GM23338 (cell line): Measurements from ENCODE around the gene HELQ.

Source experiments
- CREB1 ChIP-seq: fragments of 250-450 bp; sonication (Bioruptor Pico); IDR thresholded peaks from 2 replicates; pipeline ENCODE4 v1.5.0; 2020; ENCODE audit warnings: low read depth, mild to moderate bottlenecking, moderate library complexity
- CTCF ChIP-seq, 2 experiments: fragments of 200-600 bp in 1 of 2; sonication (generic) in 1 of 2; conservative IDR thresholded peaks; 2 replicates each; pipeline versions ENCODE4 v1.5.1 to v1.6.1; 2016 to 2017; ENCODE audit warnings: antibody characterized with exemption in 2 of 2, low read depth in 2 of 2, mild to moderate bottlenecking in 2 of 2, moderate library complexity in 1 of 2
- ETS1 ChIP-seq: IDR thresholded peaks from 2 replicates; pipeline ENCODE4 v1.6.1; 2016; ENCODE audit warnings: antibody characterized with exemption
- EZH2 ChIP-seq: fragments of 200-600 bp; sonication (generic); IDR thresholded peaks from one replicate; pipeline ENCODE4 v1.8.0; 2017; ENCODE audit warnings: antibody characterized with exemption, mild to moderate bottlenecking, low read depth; ENCODE audit not compliant: unreplicated experiment
- EZH2phosphoT487 ChIP-seq: fragments of 200-600 bp; sonication (generic); IDR thresholded peaks from one replicate; pipeline ENCODE4 v1.8.1; 2018; ENCODE audit warnings: antibody characterized with exemption; ENCODE audit not compliant: unreplicated experiment
- JUNB ChIP-seq: IDR thresholded peaks from one replicate; pipeline ENCODE4 v1.6.1; 2016; ENCODE audit warnings: antibody characterized with exemption; ENCODE audit not compliant: unreplicated experiment
- NANOG ChIP-seq: IDR thresholded peaks from 2 replicates; pipeline ENCODE4 v1.6.1; 2016; ENCODE audit warnings: antibody characterized with exemption, borderline replicate concordance
- POLR2AphosphoS5 ChIP-seq: IDR thresholded peaks from 2 replicates; pipeline ENCODE4 v1.6.1; 2016; ENCODE audit warnings: antibody characterized with exemption, low read depth
- REST ChIP-seq: IDR thresholded peaks from one replicate; pipeline ENCODE4 v1.6.1; 2018; ENCODE audit warnings: antibody characterized with exemption; ENCODE audit not compliant: unreplicated experiment
- STAT1 ChIP-seq: IDR thresholded peaks from one replicate; pipeline ENCODE4 v1.6.1; 2016; ENCODE audit warnings: antibody characterized with exemption; ENCODE audit not compliant: unreplicated experiment
- ZNF114 ChIP-seq: fragments of 250-450 bp; sonication (Bioruptor Pico); IDR thresholded peaks from 2 replicates; pipeline ENCODE4 v1.5.0; 2020; ENCODE audit warnings: mild to moderate bottlenecking, moderate library complexity
- ZNF462 ChIP-seq: fragments of 250-450 bp; sonication (Bioruptor Pico); IDR thresholded peaks from 2 replicates; pipeline ENCODE4 v1.5.0; 2020; ENCODE audit warnings: mild to moderate bottlenecking, moderate library complexity

GRCh38 chr4:83392562-83392961, 63.1 kb downstream of the HELQ start:
- no peak for TF ChIP-seq CTCF (conservative IDR thresholded peaks at IDR 0.05; ENCODE audit: low read depth in 2 of 2)
- no peak for TF ChIP-seq EZH2
- TF ChIP-seq ZNF462 (CRISPR knock-in tag), result no peak
- TF ChIP-seq POLR2AphosphoS5, result no peak
- TF ChIP-seq EZH2phosphoT487, result no peak
- no peak for TF ChIP-seq REST
- no peak for TF ChIP-seq NANOG
- no peak for TF ChIP-seq JUNB
- no peak for TF ChIP-seq STAT1
- no peak for TF ChIP-seq ETS1
- no peak for TF ChIP-seq ZNF114 (CRISPR knock-in tag)
- no peak for TF ChIP-seq CREB1 (CRISPR knock-in tag)
